ENCODE data around the gene RHOU.
A peak's percentile ranks its signal among the peaks of the same experiment; 100 is the strongest.
"Not testable (repeated sequence)": the region's sequence is repeated elsewhere in the genome, so short reads cannot be mapped to it uniquely, and the experiment has no call there.

The RHOU gene

DNA sequence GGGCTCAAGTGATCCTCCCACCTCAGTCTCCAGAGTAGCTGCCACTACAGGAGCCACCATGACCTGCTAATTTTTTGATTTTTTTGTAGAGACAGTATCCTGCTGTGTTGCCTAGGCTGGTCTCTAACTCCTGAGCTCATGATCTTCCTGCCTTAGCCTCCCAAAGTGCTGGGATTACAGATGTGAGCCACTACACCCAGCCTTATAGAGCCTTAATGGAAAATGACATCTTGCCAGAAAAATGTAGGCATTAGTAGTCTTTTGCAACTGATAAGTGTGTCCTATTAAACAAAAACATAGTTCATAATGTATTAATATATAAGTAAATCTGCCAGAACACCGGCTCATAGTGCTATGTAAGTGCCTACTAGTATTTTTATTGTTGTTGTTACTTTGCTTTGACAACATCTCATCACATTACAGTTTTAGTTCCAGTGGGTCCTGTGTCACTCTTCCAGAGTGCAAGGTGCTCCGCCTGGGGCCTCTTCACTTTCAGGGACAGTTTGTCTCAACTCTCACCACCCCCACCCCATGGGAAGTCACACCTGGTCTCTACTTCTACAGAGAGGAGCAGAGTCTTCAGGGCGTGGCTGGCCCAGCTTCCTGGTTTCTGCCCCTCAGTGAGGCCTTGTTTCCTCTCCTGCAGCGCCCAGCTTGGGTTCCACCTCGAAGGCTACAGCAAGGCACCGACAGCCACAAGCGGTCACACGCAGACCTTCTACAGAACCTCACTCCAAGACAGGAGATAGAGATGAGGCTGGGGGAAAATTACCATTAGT lies 30.1 kb downstream of the RHOU start:
- no peak for DNase-seq

GRCh38 chr1:228766788-228767187 lies 31.5 kb downstream of the RHOU start:
- DNase-seq, result no peak

GRCh38 chr1:228767636-228768354 lies 32.5 kb downstream of the RHOU start:
- peak; percentile 43 for DNase-seq

DNA sequence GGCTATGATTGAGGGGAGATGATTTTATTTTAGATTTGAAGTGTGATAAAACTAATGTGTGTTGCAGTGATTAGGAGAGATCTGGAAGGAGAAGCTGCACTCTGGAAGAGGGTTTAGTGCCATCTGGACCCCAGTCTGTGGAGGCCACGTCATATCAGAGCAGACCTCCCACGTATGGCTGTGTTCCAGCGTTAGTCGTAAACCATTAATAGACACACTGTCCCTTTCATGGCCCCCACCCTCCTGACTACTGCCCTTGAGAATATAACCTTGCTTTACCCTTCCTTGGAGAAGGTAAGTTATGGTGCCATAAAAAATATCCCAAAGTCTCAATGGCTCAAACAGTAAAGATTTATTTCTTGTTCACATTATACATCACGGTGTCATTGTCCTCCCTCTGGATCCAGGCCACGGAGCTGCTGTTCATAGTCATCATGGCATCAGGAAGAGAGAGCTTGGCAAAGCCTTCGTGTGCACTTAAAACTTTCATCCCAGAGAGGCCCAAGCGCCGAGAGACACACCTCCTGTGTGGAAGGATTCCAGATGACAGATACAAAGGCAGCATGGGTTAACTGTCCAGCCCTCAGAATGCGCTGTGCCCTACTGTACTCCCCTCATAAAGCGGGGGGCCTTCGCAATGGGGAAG lies 33.2 kb downstream of the RHOU start:
- DNase-seq, result peak; percentile 67

- DNase-seq, result peak; percentile 90
These were observed 35.5 kb downstream of the RHOU start for GRCh38 chr1:228770779-228771223.

DNA sequence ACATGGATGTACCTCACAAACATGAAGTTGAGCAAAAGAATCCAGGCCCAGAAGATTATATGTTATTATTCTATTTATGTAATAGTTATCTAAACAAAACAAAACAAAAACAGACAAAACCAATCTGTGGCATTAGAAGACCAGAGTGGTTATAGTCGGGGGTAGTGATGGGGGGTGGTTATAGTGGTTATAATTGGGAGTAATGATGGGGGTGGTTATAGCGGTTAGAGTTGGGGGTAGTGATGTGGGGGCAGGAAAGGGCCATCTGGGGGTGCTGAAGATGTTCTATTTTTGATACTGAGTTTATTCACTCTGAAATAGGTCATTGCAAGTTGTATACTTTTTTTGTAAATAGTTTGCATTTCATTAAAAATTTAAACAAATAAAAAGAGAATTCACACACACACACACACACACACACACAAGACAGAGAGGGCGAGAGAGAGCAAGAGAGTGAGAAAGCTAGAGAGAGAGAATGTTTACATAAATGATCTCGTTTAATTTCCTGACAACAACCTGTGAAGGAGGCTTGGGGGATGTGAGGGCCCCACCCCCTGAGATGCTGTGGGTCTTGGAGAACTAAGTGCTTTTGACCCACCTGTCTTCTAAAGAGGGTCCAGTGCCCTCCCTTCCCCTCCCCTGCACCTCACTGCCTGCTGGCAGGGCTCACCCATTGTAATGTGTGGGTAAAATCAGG lies 37.4 kb downstream of the RHOU start:
- DNase-seq, result no peak

- not testable (repeated sequence) for DNase-seq
These were observed 40.7 kb downstream of the RHOU start for GRCh38 chr1:228775946-228776345.

DNA sequence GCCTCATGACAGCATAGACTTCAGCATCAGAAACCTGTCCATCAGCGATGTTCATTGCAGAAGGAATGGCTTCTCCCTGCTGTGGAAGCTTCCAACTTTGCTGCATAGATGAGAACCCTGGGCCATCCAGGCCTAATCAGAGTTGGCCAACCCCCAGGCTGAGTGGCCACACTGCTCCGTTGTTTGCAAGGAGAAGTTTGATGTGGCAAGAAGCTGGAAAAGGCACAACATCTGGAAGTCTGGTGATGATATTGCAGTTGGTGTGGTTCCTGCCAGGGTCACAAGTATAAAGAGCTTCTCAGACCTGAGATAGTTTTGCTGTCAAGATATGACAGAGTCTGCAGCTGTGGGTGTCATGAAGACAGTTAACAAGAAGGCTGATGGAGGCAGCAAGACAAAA lies 41.2 kb downstream of the RHOU start:
- no peak for DNase-seq

- no peak for DNase-seq
These were observed 42.0 kb downstream of the RHOU start for GRCh38 chr1:228777236-228777635.

- DNase-seq, result no peak
These were observed 42.7 kb downstream of the RHOU start for GRCh38 chr1:228778026-228778425.

DNA sequence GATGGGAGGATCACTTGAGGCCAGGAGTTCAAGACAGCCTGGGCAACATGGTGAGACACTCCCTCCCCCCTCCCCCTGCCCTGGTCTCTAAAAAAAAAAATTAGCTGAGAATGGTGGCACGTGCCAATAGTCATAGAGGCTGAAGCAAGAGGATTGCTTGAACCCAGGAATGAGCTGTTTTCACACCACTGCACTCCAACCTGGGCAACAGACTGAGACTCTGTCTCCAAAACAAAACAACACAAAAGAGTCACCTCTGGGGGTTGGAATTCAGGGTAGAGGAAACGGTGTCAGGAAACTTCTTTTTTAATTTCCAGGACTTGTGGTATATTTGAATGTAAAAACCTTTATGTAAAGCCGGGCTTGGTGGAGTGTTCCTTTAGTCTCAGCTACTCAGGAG lies 43.2 kb downstream of the RHOU start:
- DNase-seq, result no peak

DNA sequence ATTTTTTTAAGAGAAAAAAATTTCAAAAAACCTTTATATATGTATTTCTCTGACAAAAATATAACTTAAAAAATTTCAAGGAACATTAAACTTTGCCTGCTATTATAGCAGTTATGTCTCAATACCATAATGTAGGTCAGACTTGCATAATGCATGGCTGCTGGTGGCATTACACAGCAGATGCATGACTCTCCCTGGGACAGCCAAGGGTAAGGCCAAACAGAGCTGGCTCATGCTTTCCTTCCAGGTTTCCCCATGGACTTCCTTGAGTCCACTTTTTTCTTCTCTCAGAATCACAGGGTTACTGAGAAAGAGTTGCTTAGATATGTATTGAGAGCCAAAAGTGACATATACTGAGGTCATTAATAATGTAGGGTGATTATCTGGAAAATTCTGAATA lies 43.7 kb downstream of the RHOU start:
- DNase-seq, result no peak

GRCh38 chr1:228781161-228781808 lies 46.0 kb downstream of the RHOU start:
- DNase-seq, result peak; percentile 95

GRCh38 chr1:228781809-228782661 lies 46.8 kb downstream of the RHOU start:
- DNase-seq, result no peak

- DNase-seq, result no peak
These were observed 47.6 kb downstream of the RHOU start for GRCh38 chr1:228782662-228783417.

- DNase-seq, result no peak
These were observed 48.2 kb downstream of the RHOU start for GRCh38 chr1:228783418-228784040.

- no peak for DNase-seq
These were observed 48.9 kb downstream of the RHOU start for GRCh38 chr1:228784181-228784580.

- DNase-seq, result no peak
These were observed 50.4 kb downstream of the RHOU start for GRCh38 chr1:228785366-228786330.

Measured in NCI-H2171 treated with DMSO at 0.1 percent for 48 hours (cell line).